A549 (cell line): Measurements from ENCODE around the gene RASGEF1C. TPM values are rescaled to one million over a fixed set of nuclear protein-coding genes. Genes with fewer than 3 reads are reported as not detected.

ENCODE experiments used
- ATAC-seq, 2 experiments: fragments of 200-7000 bp in 1 of 2; fragments of >200 bp in 1 of 2; cut with Nextera tagmentation in 1 of 2; cut with Tn5 transposase in 1 of 2; 3 replicates each; pipeline versions ENCODE4 v1.8.0 to v1.9.1; 2018 to 2020; ENCODE audit warnings: mild to moderate bottlenecking in 1 of 2, moderate library complexity in 1 of 2
- CTCF ChIA-PET: fragments of 300-600 bp; sonication (Branson Sonifier 250); formaldehyde crosslinking; extraction: SDS; loops from one replicate; lab custom pipeline; 2021; ENCODE audit warnings: antibody characterized with exemption, inconsistent platforms; lab: Yijun Ruan, JAX
- POLR2A ChIA-PET: fragments of 350-600 bp; formaldehyde crosslinking; extraction: SDS; loops from one replicate; lab custom pipeline; 2021; ENCODE audit warnings: antibody characterized with exemption, inconsistent platforms; lab: Yijun Ruan, JAX
- DNase-seq, 2 experiments: peaks; one replicate each; pipeline versions ENCODE4 v3.0.0 to v3.0.0-alpha.2; 2011 to 2016; ENCODE audit warnings: low read depth in 1 of 2, low spot score in 1 of 2
- FAIRE-seq: peaks from 2 replicates; lab custom pipeline; 2011; peaks lifted over from hg19 to GRCh38; lab: Jason Lieb, UNC
- H3K27ac ChIP-seq, 2 experiments: fragments of >200 bp; sonication (Bioruptor Twin); formaldehyde crosslinking; 3 replicates each; pipeline ENCODE4 v1.5.1; 2016 to 2017
- H3K4me1 ChIP-seq: fragments of >200 bp; sonication (Bioruptor Twin); formaldehyde crosslinking; 3 replicates; pipeline ENCODE4 v1.6.1; 2016
- H3K4me2 ChIP-seq: fragments of >200 bp; sonication (Bioruptor Twin); formaldehyde crosslinking; 3 replicates; pipeline ENCODE4 v1.6.1; 2016
- H3K4me3 ChIP-seq: fragments of >200 bp; sonication (Bioruptor Twin); formaldehyde crosslinking; 3 replicates; pipeline ENCODE4 v1.5.1; 2016
- H3K9me3 ChIP-seq: fragments of >200 bp; sonication (Bioruptor Twin); formaldehyde crosslinking; 3 replicates; pipeline ENCODE4 v1.6.1; 2016
- BHLHE40 ChIP-seq: IDR thresholded peaks from 2 replicates; pipeline ENCODE4 v1.6.1; 2012; ENCODE audit warnings: low read depth, low read length, inconsistent platforms
- CBX2 ChIP-seq: fragments of 200-600 bp; sonication (generic); IDR thresholded peaks from 2 replicates; pipeline ENCODE4 v1.6.1; 2016; ENCODE audit warnings: low read depth, mild to moderate bottlenecking, borderline replicate concordance
- CBX8 ChIP-seq: fragments of 200-600 bp; sonication (generic); IDR thresholded peaks from 2 replicates; pipeline ENCODE4 v1.6.1; 2016
- CEBPB ChIP-seq, 2 experiments: fragments of >200 bp in 1 of 2; sonication (Bioruptor Twin) in 1 of 2; formaldehyde crosslinking in 1 of 2; IDR thresholded peaks; 2 replicates each; pipeline ENCODE4 v1.6.1; 2012 to 2016
- EHMT2 ChIP-seq: fragments of 200-600 bp; sonication (generic); IDR thresholded peaks from 2 replicates; pipeline ENCODE4 v1.6.1; 2016; ENCODE audit warnings: antibody characterized with exemption, low read depth, mild to moderate bottlenecking, moderate library complexity
- ESRRA ChIP-seq: fragments of 150-350 bp; IDR thresholded peaks from 2 replicates; pipeline ENCODE4 v1.6.1; 2014; ENCODE audit warnings: mild to moderate bottlenecking, low read length, borderline replicate concordance
- FOSL2 ChIP-seq, 2 experiments: fragments of 450-650 bp in 1 of 2; fragments of >200 bp in 1 of 2; sonication (Bioruptor Twin) in 1 of 2; formaldehyde crosslinking; IDR thresholded peaks; 2 replicates each; pipeline versions ENCODE4 v1.5.0 to v1.6.1; 2016 to 2020; ENCODE audit warnings: mild to moderate bottlenecking in 1 of 2, moderate library complexity in 1 of 2
- HEYL ChIP-seq: fragments of 250-450 bp; sonication (Bioruptor Pico); IDR thresholded peaks from 2 replicates; pipeline ENCODE4 v1.8.0; 2021; ENCODE audit warnings: mild to moderate bottlenecking, moderate library complexity
- HOXA7 ChIP-seq: fragments of 250-450 bp; sonication (Bioruptor Pico); IDR thresholded peaks from 2 replicates; pipeline ENCODE4 v1.5.0; 2020; ENCODE audit warnings: mild to moderate bottlenecking, moderate library complexity
- JUNB ChIP-seq: fragments of >200 bp; sonication (Bioruptor Twin); formaldehyde crosslinking; IDR thresholded peaks from 2 replicates; pipeline ENCODE4 v1.6.1; 2016
- NR3C1 ChIP-seq: fragments of >200 bp; sonication (Bioruptor Twin); formaldehyde crosslinking; IDR thresholded peaks from 3 replicates; pipeline ENCODE4 v1.6.1; 2017
- POLR2AphosphoS2 ChIP-seq: conservative IDR thresholded peaks from 2 replicates; pipeline ENCODE4 v1.6.1; 2012; ENCODE audit warnings: low read length, improper control_type of control experiment, inconsistent platforms
- RARB ChIP-seq: fragments of 250-450 bp; sonication (Bioruptor Pico); IDR thresholded peaks from 2 replicates; pipeline ENCODE4 v1.8.0; 2021; ENCODE audit warnings: mild to moderate bottlenecking, moderate library complexity
- SMC3 ChIP-seq: fragments of >200 bp; sonication (Bioruptor Twin); formaldehyde crosslinking; IDR thresholded peaks from 3 replicates; pipeline ENCODE4 v1.6.1; 2018; ENCODE audit warnings: inconsistent platforms
- SREBF2 ChIP-seq: fragments of 450-650 bp; IDR thresholded peaks from 2 replicates; pipeline ENCODE4 v1.6.1; 2014; ENCODE audit warnings: mild to moderate bottlenecking, moderate library complexity
- WGBS: methylation state at CpG from one replicate; pipeline ENCODE4 v1.1.6; 2017; ENCODE audit errors: missing lambda C conversion rate; 5-methylcytosine and 5-hydroxymethylcytosine counted together
- polyA plus RNA-seq, 4 experiments: library from polyadenylated mRNA; depleted of rRNA in 3 of 4; stranded (reverse); fragments of >200 nt; fragmentation: RNase III in 1 of 4; extraction: RNeasy Plus Mini Kit Qiagen cat#74134 plus additional on column Dnase treatment in 1 of 4; gene quantifications; 2 replicates in 3 of 4; 3 replicates in 1 of 4; pipeline ENCODE4 v1.2.3, GENCODE V29; 2011 to 2017
- TF ChIP-seq, protein P1 (sequence below): fragments of >200 bp; sonication (Bioruptor Twin); formaldehyde crosslinking; IDR thresholded peaks from 2 replicates; pipeline ENCODE4 v1.6.1; 2016
- TF ChIP-seq, protein P2 (sequence below): fragments of 250-450 bp; sonication (Bioruptor Pico); IDR thresholded peaks from 2 replicates; pipeline ENCODE4 v1.5.0; 2020; ENCODE audit warnings: low read depth, mild to moderate bottlenecking, moderate library complexity
- TF ChIP-seq, protein P3 (sequence below): fragments of >200 bp; sonication (Bioruptor Twin); formaldehyde crosslinking; IDR thresholded peaks from 3 replicates; pipeline ENCODE4 v1.6.1; 2016

RASGEF1C gene
- polyA plus RNA-seq, 2 of the 4 experiments (the other 2 are of a cell fraction): 0.12 TPM; not detected in 1

DNA sequence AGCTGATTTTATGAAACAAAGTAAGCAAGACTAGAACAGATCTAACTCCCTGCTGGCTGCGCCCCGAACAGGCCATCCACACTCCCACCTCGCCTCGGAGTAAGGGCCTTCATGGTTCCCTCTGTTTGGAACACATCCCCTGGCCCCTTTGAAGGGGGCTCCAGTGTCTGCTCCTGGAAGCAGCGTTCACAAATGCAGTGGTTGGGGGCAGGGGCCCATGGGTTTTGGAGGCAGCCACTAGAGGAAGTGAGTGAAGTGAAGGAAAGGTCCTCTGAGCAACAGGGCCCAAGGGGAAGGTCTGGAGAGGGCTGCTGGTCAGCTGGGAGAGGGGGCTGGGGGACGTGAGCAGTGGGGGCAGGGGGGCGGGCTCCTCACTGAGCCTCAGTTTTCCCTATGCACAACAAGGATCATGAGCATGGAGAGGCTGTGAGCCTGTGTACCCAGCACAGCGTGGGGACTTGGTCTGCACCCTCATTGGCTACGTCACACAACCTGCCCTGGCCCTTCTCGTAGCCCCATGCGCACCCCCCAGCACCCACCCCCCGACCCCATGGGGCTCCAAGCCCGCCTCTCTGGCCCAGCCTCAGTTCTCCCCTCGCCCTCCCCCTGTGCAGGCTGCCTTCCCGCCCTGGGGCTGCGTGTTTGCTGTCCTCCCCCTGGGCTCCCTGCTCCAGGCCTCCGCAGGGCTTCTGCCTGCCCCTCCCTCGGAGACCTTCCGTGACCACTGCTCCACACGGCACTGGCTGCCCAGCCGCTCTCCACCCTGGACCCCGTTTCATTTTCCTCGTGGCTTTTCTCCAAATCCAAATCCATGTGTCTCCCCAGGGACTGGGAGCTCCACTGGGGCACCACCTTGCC lies 39.5 kb downstream of the RASGEF1C start:
- Histone ChIP-seq H3K4me2 (no peak overlapping the region), H3K27ac (no peak overlapping the region), H3K4me3 (no peak overlapping the region), H3K9me3 (0 out of 3 replicates have a peak, but pooled peaks cover 3% of the 10 kb centered on the region), H3K4me1 (peaks cover 3% of the 10 kb centered on the region; the same call in 1 of the 3 replicates)
- POLR2A ChIA-PET: no interaction called here
- 75% methylated on average over 14 of the region's 23 CpGs for WGBS
- DNase-seq (no peak), ATAC-seq (no peak), FAIRE-seq (no peak)
- no peak for TF ChIP-seq FOSL2 (IDR thresholded peaks at IDR 0.05)
- no peak for TF ChIP-seq FOSL2 (CRISPR knock-in tag; IDR thresholded peaks at IDR 0.05)
- CTCF ChIA-PET: interaction anchor here (0.8 kb wide), 1 partner anchor 39 kb away, joined by 3 read pairs; the partner anchor contains the start of gene RASGEF1C

DNA sequence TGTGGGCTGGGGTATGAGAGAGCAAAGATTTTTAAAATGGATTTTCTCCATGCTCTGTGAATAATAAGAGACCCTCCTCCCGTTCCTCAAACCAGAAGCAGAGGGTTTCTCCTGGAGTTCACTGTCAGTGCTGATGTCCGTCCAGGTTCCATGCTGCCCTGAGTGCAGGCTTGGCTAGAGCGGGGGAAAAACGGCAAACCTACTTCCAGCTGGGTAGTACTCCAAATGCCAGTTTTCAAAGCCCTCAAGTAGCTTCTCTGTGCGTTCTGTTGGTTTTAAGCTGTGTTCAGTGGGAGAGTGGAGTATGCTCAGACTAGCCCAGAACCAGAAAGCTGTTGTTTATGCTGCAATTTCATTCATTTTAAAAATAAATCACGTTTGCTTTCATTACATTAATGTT lies 40.3 kb downstream of the RASGEF1C start:
- ChIA-PET POLR2A (no interaction called here), CTCF (interaction anchor here (0.8 to 1.0 kb wide), 2 partner anchors 16 to 40 kb away, joined by 3 to 4 read pairs; partner anchors contain the start of gene RASGEF1C)
- no peak for FAIRE-seq
- H3K4me1 ChIP-seq: no peaks in the 10 kb centered on the region; the same call in 2 of the 3 replicates
- H3K4me3 ChIP-seq: no peak overlapping the region
- DNase-seq: no peak
- TF ChIP-seq ESRRA (no peak), HOXA7 (no peak), SREBF2 (no peak), CBX8 (no peak), EHMT2 (no peak), SMC3 (no peak), POLR2AphosphoS2 (no peak), BHLHE40 (no peak), FOSL2 (IDR thresholded peaks at IDR 0.05) (no peak), FOSL2 (CRISPR knock-in tag; IDR thresholded peaks at IDR 0.05) (no peak)
- TF ChIP-seq, protein P1, sequence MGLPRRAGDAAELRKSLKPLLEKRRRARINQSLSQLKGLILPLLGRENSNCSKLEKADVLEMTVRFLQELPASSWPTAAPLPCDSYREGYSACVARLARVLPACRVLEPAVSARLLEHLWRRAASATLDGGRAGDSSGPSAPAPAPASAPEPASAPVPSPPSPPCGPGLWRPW: no peak
- TF ChIP-seq, protein P2, sequence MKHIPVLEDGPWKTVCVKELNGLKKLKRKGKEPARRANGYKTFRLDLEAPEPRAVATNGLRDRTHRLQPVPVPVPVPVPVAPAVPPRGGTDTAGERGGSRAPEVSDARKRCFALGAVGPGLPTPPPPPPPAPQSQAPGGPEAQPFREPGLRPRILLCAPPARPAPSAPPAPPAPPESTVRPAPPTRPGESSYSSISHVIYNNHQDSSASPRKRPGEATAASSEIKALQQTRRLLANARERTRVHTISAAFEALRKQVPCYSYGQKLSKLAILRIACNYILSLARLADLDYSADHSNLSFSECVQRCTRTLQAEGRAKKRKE (CRISPR knock-in tag): no peak
- H3K9me3 ChIP-seq: peaks cover 10% of the 10 kb centered on the region; the same call in 2 of the 3 replicates
- WGBS: 61% methylated on average over 6 of the region's 6 CpGs
- no peak for ATAC-seq
- no peak overlapping the region for H3K27ac ChIP-seq
- no peak overlapping the region for H3K4me2 ChIP-seq

DNA sequence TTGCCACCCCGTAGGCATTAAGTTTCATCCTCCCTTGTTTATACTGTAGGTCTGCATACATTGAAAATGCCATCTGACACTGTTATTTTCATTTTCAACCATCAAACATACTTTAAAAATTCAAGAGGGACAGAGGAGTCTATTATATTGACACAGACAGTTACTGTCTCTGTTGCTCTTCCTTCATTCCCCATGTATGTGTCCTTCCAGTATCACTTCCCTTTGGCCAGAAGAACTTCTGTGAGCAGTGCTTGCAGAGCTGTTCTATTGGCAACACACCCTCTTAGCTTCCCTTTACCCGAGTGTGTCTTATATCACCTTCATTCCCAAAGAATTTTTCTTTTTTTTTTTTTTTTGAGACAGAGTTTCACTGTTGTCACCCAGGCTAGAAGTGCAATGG lies 42.8 kb downstream of the RASGEF1C start:
- POLR2A ChIA-PET: no interaction called here
- no peak for FAIRE-seq
- WGBS: 25% methylated on average over 2 of the region's 2 CpGs

DNA sequence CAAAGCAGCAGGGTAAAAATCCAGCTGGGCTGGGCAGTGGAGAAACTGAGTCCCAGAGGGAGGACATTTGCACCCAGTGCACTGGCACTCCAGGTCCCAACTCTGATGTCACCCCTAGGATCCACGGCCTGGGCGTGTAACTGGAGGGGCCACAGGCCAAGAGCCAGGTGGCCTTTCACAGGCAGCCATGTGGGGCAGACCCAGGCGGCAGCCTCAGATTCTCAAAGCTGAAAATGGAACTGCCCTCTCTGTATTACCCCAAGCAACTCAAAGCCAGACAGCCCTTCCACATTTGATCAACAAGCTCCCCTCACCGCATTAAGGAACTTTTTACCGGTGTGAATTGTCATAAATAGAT lies 46.7 kb downstream of the RASGEF1C start:
- no peak for FAIRE-seq
- Histone ChIP-seq H3K4me3 (no peak overlapping the region), H3K4me2 (no peak overlapping the region), H3K4me1 (no peaks in the 10 kb centered on the region), H3K27ac (no peak overlapping the region), H3K9me3 (peaks cover 12% of the 10 kb centered on the region; the same call in 2 of the 3 replicates)
- 52% methylated on average over 5 of the region's 5 CpGs for WGBS
- ChIA-PET POLR2A (no interaction called here), CTCF (interaction anchor here (0.6 to 1.5 kb wide), 3 partner anchors 10 to 477 kb away, joined by 3 to 4 read pairs (median 3); no protein-coding TSS in a partner anchor)
- ATAC-seq: no peak
- TF ChIP-seq CBX2: no peak
- TF ChIP-seq, protein P3, sequence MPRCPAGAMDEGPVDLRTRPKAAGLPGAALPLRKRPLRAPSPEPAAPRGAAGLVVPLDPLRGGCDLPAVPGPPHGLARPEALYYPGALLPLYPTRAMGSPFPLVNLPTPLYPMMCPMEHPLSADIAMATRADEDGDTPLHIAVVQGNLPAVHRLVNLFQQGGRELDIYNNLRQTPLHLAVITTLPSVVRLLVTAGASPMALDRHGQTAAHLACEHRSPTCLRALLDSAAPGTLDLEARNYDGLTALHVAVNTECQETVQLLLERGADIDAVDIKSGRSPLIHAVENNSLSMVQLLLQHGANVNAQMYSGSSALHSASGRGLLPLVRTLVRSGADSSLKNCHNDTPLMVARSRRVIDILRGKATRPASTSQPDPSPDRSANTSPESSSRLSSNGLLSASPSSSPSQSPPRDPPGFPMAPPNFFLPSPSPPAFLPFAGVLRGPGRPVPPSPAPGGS: no peak
- TF ChIP-seq JUNB: no peak
- DNase-seq: no peak

More for the DNA sequence above, 42.8 kb downstream of the RASGEF1C start:
- no peaks in the 10 kb centered on the region for H3K4me1 ChIP-seq
- H3K4me3 ChIP-seq: no peak overlapping the region
- H3K27ac ChIP-seq: no peak overlapping the region
- H3K9me3 ChIP-seq: peaks cover 12% of the 10 kb centered on the region; the same call in 2 of the 3 replicates
- TF ChIP-seq NR3C1: no peak
- no peak for TF ChIP-seq HOXA7
- TF ChIP-seq CEBPB (IDR thresholded peaks at IDR 0.05): no peak
- no peak for TF ChIP-seq RARB (CRISPR knock-in tag)
- TF ChIP-seq HEYL (CRISPR knock-in tag): no peak
- TF ChIP-seq, all 56 proteins: peak for 0
- H3K4me2 ChIP-seq: no peak overlapping the region
- CTCF ChIA-PET: no interaction called here
- DNase-seq (no peak), ATAC-seq (no peak)
